GM19099 (cell line): ENCODE results near the gene AFMID.
A peak's percentile ranks its signal among the peaks of the same experiment; 100 is the strongest.

Source experiments
- POLR2A ChIP-seq: IDR thresholded peaks from 3 replicates; pipeline ENCODE4 v1.6.1; 2011; ENCODE audit warnings: low read depth; ENCODE audit not compliant: insufficient read length; ENCODE audit errors: extremely low read depth

AFMID gene

DNA sequence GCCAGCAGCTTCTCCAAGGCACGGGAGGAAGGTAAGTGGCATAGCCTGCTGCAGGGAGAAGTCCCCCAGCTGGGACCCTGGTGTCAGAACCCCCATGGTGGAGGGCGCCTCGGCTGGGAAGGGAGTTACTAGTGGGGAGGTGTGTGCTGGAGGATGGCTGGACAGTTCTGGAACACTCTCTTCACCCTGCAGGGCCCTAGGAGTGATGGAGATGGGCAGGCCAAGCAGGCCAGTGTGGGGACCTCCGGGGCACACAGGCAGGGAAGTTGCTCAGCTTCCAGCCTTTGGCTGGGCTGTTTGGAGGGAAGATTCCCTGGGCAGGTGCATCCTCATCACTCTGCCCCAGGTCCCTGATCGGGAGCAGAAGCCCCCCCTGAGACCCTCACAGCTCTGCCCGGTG, 40.3 kb upstream of the AFMID start:
- TF ChIP-seq POLR2A, result no peak

DNA sequence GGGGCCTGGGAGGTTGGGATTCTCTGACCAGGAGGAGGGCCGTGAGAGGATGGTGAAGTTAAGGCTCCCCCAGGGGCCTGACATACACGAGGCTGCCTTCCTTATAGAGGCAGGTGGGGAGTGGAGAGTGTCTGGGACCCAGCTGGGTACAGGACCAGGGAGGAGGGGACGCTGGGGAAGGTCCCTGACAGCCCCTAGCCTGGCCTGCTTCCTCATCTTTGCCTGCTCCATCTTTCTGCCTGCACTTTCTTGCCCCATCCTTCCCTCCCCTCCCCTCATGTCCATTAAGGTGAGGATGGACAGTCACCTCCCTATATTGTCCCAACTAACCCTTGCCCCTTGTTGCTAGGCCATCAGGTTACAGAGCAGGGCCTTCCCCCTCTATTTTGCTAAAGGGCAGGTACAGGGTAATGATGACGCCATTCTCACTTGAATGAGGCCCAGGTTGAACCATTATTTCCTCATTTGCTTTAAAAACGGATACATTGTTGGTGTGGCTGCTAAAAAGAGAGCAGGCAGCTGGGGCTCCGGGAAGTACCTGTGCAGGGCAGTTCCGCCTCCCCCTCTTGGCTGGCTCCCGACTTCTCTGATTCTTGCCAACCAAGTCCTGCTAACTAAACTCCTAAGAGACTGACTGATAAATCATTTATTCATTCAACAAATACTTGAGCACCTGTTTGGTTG, 39.7 kb upstream of the AFMID start:
- peak; percentile 24 for TF ChIP-seq POLR2A

DNA sequence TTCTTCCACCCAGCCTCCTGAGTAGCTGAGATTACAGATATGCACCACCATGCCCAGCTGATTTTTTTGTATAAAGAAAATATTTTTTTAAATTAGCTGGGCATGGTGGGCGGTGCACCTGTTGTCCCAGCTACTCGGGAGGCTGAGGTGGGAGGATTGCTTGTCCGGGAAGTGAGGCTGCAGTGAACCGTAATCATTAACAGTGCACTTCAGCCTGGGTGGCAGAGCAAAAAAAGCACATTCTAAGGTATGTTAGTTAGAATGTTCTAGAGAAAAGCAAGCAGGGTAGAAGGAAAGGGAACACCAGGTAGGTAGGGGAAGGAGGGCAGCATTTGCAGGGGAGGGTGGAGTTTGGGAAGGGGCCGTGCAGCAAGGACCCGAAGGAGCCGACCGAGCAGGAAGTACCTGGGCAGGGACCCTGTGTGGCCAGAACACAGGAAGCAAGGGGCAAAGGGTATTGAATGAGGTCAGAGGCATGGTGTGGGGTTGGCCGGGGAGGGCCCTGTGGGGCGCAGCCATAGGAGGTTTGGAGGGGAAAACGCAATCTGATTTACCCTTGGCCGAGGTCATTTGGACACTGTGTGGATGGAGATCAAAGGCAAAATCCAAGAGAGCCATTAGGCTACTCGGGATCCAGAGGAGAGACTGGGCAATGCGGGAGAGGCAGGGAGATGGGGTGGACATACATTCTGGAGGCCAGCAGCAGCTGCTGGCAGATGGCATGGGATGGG, 38.7 kb upstream of the AFMID start:
- TF ChIP-seq POLR2A, result no peak

DNA sequence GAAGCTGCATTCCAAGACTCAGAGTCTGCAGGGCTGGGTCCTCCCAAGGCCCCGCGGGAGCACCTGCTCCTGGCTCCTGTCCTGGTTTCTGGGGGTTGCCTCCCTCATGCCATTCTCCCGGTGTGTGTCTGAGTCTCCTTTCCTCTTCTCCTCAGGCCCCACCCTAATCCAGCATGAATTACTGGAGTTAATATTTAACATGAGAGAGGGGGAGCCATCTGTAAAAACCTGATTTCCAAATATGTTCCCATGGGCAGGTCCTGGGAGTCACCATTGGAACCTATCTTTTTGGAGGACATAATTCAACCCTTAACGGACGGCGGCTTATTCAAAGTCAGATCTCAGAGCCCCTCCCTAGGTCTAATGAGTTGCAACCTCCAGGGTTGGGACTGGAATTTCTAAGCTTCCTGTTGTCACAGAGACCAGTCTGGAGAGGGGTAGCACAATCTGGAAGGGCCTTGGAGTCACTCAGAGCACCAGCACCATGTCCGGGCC, 35.6 kb upstream of the AFMID start:
- TF ChIP-seq POLR2A, result no peak

DNA sequence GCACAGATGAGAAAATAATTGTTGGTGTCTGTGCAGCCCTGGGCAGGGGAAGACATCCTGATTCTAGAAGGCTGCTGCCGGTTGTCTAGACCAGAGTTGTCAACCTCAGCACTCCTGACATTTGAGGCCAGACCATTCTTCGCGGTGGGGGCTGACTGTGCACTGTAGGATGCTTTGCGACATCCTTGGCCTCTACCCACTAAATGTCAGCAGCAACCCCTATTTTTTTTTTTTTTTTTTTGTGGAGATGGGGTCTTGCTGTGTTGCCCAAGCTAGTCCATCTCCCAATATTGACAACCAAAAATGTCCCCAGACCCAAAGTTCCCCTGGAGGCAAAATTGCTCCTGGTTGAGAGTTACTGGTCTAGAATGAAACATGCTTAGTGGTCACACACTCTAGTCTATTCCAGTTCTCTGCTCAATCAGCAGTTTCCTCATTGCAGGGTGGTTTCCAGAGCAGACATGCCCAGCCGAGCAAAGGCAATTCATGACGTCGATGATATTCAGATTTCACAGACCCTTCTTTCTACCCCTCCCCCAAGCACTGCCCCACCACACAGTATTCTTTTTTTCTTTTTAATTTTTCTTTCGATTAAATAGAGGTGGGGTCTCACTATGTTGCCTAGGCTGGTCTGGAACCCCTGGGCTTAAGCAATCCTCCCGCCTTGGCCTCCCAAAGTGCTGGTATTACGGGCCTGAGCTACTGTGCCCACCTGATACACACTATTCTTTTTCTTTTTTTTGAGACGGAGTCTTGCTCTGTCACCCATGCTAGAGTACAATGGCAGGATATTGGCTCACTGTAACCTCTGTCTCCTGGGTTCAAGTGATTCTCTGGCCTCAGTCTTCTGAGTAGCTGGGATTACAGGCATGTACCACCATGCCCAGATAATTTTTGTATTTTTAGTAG, 32.0 kb upstream of the AFMID start:
- TF ChIP-seq POLR2A, result peak; percentile 54

DNA sequence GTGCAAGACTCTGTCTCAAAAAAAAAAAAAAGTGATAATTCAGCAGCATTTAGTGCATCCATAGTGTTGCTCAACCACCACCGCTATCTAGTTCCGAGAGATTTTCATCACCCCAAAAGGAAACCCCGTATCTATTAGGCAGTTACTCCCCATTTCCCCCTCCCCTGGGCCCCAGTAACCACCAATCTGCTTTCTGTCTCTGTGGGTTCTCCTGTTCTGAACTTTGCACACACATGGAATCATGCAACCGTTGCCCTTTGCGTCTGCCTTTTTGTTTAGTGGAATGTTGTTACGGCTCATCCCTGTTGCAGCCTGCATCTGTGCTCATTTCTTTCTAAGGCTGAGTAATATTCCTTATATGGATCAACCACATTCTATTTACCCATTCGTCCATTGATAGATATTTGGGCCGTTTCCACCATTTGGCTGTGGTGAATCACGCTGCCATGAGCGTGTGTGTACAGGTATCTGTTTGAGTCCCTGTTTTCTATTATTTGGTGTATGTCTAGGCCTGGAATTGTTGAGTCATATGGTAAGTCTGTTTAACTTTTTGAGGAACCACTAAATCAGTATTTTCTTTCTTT, 27.5 kb upstream of the AFMID start:
- TF ChIP-seq POLR2A, result no peak

DNA sequence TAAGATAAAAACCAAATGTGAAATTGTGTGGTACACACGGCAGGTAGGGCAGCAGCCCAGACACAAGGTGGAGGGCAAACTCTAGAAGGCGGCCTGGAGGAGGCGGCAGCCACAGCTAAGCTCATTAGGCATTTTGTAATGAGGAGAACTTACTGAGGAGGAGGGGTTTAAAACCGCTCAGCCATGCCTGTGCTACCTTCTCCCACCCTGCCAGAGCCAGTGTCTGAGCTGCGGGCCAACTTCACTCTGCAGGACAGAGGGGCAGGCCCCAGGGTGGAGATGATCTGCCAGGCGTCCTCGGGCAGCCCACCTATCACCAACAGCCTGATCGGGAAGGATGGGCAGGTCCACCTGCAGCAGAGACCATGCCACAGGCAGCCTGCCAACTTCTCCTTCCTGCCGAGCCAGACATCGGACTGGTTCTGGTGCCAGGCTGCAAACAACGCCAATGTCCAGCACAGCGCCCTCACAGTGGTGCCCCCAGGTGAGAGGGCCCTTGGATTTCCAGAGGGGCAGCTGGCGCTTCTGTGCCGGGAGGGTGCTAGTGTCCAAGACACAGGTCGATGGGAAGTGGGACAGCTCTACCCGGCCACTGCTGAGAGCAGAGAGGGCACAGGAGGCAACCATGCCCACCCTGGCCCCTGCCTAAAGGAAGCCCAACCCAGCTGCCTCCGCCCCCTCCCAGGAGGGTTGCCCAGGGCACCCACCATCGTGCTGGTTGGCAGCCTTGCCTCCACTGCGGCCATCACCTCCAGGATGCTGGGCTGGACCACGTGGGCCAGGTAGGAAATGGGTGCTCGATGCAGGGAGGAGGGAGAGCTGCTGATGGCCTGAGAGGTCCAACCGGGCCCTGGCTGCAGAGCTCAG, 23.0 kb upstream of the AFMID start:
- no peak for TF ChIP-seq POLR2A

DNA sequence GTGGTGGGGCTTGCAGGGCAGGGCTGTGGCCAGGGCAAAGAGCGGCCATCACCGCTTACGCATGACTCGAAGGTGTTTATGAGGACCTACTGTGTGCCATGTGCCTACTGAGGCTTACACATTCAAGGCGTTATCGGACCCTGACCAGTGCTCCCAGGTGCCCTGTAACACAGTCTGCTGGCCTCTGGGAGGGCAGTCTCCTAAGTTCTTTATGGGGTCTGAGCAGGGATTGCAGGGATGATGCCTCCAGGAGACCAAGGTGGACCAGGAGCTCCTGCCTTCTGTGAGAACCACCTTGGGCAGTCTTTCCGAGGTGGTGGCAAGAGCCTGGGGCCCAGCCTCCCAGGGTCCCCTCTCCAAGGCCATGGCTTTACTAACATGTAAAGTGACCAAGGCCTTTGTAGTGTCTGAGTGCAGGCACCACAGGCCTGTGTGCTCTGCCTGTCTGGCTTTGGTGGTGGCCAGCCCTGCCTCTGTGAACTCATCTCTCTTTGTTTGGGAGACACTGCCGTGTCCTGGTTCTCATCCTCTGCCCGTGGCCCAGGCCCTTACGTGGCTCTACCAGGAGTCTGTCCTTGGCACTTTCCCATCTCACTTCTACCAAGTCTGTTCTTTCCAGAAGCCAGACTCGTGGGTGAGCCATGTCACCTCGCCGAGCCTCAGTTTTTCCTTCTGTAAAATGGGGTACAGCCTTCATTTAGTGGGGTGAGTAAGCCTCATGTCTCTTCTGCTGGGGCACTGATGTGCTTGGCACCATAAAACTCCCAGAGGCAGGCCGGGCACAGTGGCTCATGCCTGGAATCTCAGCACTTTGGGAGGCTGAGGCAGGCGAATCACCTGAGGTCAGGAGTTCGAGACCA, 22.2 kb upstream of the AFMID start:
- no peak for TF ChIP-seq POLR2A

DNA sequence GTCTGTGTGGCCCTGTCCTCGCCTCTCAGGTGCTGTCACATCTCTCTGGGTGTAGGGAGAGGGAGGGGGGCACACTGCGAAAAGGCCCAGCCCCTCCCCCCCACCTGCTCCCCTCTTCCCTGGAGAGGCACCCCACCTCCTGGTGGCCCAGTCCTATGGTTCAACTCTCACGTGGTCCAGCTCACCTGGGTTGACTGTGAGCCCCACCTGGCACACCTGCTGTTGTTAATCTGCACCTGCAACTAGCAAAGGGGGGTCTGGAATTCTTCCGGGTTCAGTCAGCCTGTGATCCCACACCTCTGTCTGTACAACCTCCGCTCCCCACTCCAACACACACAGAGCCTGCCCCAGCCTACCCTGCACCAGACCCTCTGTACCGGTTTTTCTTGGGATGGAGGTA, 20.7 kb upstream of the AFMID start:
- TF ChIP-seq POLR2A, result no peak

DNA sequence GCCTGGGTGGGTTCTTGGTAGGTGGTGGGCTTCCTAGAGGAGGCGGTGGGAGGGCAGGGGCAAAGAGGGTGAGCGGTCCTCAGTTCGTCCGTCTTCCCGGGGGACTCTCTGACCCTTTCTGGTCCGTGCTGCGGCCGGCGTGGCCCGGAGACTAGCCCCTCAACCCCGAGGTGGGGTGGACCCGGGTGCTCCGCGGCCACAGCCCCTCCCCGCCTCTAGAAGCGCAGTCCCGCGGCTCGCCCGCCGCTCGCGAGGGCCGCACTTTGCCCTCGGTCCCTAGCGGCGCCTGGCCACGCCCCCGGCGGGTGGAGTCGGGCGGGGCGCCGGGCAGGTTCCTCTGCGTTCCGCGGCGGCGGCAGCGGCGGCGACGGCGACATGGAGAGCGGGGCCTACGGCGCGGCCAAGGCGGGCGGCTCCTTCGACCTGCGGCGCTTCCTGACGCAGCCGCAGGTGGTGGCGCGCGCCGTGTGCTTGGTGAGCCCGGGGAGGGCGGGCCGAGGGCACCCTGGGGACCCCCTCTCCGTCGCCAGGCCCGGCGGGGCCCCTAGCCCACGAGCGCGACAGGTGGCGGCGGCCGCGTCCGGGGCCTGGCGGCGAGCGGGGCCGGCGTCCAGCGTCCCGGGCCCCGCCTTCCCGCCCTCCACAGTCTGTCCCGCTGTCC, 18.8 kb upstream of the AFMID start, which contains the start of gene SYNGR2:
TSS of gene SYNGR2 (plus strand) at position 340 of the 661 bp plus-strand sequence. CDS start at position 376, 36 bp downstream.
- TF ChIP-seq POLR2A, result peak; percentile 88

DNA sequence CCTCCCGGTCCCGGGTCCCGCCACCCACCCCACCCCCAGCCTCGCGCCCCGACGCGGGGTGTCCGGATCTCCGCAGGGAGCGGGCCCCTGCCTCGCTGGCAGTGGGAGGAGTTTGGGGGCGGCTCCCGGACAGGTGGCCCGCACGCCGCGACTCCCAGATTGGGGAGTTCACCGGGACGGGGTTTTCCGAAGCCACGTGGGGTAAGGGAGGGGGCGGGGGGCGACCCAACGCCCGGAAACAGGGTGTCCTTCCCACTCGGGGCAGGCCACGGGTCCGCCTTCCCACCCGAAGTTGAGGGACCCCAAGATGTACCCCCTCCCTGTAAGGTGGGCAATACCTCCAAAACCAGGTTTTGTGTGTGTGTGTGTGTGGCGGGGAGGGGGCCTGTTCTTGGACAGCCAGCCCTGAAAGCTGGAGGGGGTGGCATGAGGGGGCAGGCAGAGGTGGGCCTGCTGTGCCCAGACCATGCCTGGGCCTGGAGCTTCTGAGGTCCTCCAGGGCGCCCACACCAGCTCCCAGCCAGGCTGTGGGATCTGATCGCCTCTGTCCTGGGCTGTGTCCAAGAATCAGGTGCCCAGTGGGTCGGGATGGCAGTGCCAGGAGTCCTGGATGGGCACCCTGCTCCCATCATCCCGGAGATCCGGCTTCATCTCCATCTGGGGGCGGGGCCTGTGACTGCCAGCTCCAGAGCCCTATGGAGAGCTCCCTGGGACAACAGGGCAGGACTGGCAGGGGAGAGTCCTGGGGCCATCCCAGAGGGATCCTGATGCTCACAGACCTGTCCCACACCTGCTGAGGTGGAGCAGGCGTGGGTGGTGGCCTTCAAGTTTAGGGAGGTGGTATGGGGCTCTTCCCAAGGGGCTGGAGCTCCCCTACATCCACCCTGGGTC, 18.0 kb upstream of the AFMID start:
- TF ChIP-seq POLR2A, result no peak

DNA sequence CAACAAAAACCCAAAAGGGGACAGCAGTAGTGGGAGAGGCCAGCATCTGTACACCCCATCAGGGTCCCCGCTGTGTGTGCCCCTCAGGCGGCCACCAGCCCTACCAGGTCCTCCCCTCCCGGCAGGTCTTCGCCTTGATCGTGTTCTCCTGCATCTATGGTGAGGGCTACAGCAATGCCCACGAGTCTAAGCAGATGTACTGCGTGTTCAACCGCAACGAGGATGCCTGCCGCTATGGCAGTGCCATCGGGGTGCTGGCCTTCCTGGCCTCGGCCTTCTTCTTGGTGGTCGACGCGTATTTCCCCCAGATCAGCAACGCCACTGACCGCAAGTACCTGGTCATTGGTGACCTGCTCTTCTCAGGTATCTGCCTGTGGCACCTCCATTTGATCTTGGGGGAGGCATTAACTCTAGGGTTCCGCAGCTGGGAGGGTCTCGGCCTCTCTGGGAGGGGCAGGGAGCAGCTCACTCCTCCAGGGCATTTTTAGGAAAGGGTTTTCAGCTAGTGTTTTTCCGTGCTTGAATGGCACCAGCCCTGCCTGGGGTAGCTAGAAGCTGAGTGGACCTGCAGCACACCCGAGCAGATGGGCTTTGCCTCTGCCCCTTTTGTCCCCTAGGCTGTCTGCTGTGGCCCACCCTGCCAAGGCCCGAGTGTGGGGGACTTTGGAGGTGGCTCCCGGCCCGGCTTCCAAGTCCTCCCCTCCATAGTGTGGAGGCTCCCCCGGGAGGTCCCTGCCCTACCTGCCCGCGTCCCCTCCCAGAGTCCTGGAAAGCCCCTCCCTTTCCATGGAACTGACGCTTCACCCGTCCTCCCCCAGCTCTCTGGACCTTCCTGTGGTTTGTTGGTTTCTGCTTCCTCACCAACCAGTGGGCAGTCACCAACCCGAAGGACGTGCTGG, 16.2 kb upstream of the AFMID start:
- peak; percentile 6 for TF ChIP-seq POLR2A
